Left ventricle myocardium inferior (tissue), 1 donor: Measurements from ENCODE around the gene ASTN2. TPM values are rescaled to one million over a fixed set of nuclear protein-coding genes. Genes with fewer than 3 reads are reported as not detected.

Experiments
- DNase-seq: peaks from one replicate; pipeline ENCODE4 v3.0.0-alpha.2; 2020
- H3K27ac ChIP-seq: fragments of 200-600 bp; replicated peaks from 2 replicates; pipeline ENCODE4 v1.8.0; 2021
- H3K27me3 ChIP-seq: fragments of 200-600 bp; 2 replicates; pipeline ENCODE4 v1.8.0; 2021; ENCODE audit warnings: low read depth
- H3K36me3 ChIP-seq: fragments of 200-600 bp; 2 replicates; pipeline ENCODE4 v1.8.0; 2021
- H3K4me1 ChIP-seq: fragments of 200-600 bp; 2 replicates; pipeline ENCODE4 v1.8.0; 2021
- H3K4me3 ChIP-seq: fragments of 200-600 bp; 2 replicates; pipeline ENCODE4 v1.8.0; 2021; ENCODE audit warnings: mild to moderate bottlenecking, moderate library complexity
- H3K9me3 ChIP-seq: fragments of 200-600 bp; replicated peaks from 2 replicates; pipeline ENCODE4 v1.8.0; 2021
- intact Hi-C: fragments of 100-400 bp; cut with micrococcal nuclease; formaldehyde crosslinking; loops from one replicate; pipeline ENCODE4 v1.11.0; 2022
- total RNA-seq: library from RNA; stranded (reverse); fragmentation: NEBNext Ultra II Directional; extraction: Animal tissue kit (Norgen Biotek cat#: 25700); gene quantifications from one replicate; pipeline ENCODE4 v1.2.1, GENCODE V29; 2021
- TF ChIP-seq, protein P1 (sequence below): fragments of 200-600 bp; IDR thresholded peaks from 2 replicates; pipeline ENCODE4 v1.8.0; 2021; ENCODE audit warnings: antibody characterized with exemption, mild to moderate bottlenecking, borderline replicate concordance
- donor health status: DM: no; HTN: yes; CAD: no; lungs with severe emphysema.

ASTN2 gene
- total RNA-seq, 1 donor from 2014 or later, result 6.1 TPM

DNA sequence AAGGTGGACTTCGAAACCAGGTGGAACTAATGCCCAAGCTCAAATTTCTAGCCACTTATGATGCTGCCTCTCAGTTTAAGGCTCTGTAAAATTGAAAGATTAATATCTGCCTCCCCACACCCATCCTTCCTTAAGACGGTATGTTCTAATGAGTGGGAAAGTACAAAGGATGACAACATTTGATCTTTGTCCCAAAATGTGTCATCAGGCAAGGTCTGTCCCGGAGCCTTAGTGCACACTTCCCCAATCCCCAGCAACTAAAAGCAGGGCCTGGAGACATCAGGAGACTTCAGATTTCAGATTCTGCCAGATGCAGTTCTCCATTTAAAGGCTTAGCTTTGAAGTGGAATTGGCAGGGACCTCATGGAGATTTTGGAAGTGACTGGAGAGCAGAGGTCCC lies 316.5 kb downstream of the ASTN2 start:
- no peaks in the 10 kb centered on the region for H3K4me1 ChIP-seq
- TF ChIP-seq, protein P1, sequence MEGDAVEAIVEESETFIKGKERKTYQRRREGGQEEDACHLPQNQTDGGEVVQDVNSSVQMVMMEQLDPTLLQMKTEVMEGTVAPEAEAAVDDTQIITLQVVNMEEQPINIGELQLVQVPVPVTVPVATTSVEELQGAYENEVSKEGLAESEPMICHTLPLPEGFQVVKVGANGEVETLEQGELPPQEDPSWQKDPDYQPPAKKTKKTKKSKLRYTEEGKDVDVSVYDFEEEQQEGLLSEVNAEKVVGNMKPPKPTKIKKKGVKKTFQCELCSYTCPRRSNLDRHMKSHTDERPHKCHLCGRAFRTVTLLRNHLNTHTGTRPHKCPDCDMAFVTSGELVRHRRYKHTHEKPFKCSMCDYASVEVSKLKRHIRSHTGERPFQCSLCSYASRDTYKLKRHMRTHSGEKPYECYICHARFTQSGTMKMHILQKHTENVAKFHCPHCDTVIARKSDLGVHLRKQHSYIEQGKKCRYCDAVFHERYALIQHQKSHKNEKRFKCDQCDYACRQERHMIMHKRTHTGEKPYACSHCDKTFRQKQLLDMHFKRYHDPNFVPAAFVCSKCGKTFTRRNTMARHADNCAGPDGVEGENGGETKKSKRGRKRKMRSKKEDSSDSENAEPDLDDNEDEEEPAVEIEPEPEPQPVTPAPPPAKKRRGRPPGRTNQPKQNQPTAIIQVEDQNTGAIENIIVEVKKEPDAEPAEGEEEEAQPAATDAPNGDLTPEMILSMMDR, result no peak
- H3K36me3 ChIP-seq, result no peaks in the 10 kb centered on the region
- DNase-seq, result no peak
- H3K27me3 ChIP-seq, result no peaks in the 10 kb centered on the region
- intact Hi-C loops, result no loop called here
- no peak overlapping the region for H3K4me3 ChIP-seq
- no peak overlapping the region for H3K27ac ChIP-seq
- no peaks in the 10 kb centered on the region for H3K9me3 ChIP-seq

DNA sequence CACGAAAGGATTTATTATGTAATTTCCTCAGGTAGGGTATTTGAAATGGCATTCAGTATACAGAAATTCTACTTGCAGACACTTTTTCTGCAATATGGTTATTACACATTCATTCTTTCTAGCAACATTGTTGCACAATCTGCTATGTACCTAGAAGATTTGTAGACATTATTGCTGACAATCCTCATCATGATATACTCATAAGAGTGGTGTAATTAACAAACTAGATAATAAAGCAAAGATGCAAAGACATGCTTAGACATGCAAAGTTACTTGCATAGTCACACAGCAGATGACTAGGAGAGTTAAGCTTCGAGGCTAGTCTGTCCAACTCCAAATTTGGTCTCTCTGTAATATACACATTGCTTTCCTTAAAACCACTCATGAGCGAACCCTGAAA lies 317.1 kb downstream of the ASTN2 start:
- no peaks in the 10 kb centered on the region for H3K36me3 ChIP-seq
- TF ChIP-seq, protein P1, result no peak
- DNase-seq, result no peak
- H3K9me3 ChIP-seq, result no peaks in the 10 kb centered on the region
- no peaks in the 10 kb centered on the region for H3K27me3 ChIP-seq
- H3K4me3 ChIP-seq, result no peak overlapping the region
- H3K4me1 ChIP-seq, result no peaks in the 10 kb centered on the region
- H3K27ac ChIP-seq, result no peak overlapping the region
- intact Hi-C loops, result no loop called here

DNA sequence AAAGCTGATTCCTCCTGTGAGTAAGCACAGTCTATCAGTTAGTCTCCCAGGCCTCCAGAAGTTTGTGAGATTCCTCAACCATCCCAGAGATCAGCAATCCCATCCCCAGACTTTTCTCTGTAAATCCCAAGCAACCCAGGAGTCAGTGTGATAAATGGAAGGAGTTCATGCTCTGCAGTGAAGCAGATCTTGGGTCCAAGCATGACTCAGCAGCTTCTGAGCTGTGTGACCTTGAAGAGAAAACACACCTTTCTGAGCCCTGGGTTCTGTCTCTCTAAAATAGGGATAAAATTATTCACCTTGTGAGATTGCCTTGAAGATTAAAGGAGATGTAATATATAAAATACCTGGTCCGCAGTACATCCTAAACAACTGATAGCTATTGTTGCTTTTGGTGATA lies 318.7 kb downstream of the ASTN2 start:
- Histone ChIP-seq H3K4me1 (no peaks in the 10 kb centered on the region), H3K27ac (no peak overlapping the region), H3K27me3 (no peaks in the 10 kb centered on the region), H3K36me3 (no peaks in the 10 kb centered on the region), H3K9me3 (no peaks in the 10 kb centered on the region), H3K4me3 (no peak overlapping the region)
- TF ChIP-seq, protein P1, result no peak
- intact Hi-C loops, result no loop called here
- DNase-seq, result no peak

DNA sequence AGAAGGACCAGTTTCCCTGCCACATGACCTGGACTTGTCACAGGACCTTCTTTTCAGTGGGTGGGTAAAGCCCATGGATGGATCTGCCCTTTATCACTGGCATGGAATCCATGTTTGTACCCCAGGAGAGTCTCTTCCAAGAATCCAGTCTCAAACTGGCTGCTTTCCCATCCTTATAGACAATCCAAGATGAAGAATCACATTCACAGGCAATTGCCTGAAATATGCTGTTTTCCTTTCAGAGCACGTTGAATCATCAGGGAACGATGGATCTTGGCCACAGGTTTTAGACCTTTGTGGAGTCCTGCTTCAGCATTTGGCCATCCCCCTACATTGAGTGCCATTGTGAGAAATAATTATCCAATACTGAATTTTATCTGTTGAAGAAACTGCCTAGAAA lies 319.8 kb downstream of the ASTN2 start:
- H3K27ac ChIP-seq, result no peak overlapping the region

DNA sequence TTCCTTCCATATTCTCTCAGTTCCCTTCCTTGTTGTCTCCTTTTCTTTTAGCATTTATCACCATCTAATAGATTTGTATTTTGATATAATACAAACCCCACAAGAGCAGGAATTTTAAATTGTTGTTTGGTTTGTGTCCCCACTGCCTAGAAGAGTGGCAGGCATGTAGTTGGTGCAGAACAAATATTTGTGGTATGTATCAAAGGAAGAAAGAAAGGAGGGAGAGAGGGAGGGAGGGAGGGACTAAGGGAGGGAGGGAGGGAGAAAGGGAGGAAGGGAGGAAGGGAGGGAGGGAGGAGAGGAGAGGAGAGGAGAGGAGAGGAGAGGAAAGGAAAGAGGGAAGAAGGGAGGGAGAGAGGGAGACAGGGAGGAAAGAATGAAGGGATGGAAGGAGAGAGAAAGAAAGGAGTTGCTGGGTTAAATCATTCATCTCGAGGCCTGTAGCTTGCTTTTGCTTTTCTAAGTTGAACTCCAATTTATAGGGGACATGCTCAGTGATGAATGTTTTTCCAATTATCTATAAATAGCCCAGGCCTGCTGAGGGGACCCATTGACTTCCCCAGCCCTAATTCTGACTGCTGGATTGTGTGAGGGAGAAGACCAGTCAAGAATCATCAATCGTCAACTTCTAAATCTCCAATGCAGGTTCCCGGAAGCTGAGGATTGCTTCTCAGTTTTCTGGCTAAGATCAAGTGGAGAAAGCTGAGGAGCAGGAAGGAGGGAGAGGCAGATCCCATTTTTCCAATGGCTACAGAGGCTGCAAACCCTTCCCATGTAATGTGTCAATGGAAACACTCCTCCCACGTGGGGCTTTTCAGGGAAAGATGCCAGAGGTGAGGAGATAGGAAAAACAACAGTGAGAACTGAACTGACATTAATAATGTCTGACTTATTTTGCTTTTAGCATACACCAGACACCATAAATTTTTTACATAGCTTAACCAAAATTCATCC lies 320.7 kb downstream of the ASTN2 start:
- TF ChIP-seq, protein P1, result no peak
- intact Hi-C loops, result no loop called here
- H3K27ac ChIP-seq, result no peak overlapping the region

More for the DNA sequence above, 319.8 kb downstream of the ASTN2 start:
- Histone ChIP-seq H3K36me3 (no peaks in the 10 kb centered on the region), H3K4me3 (no peak overlapping the region), H3K27me3 (no peaks in the 10 kb centered on the region), H3K9me3 (no peaks in the 10 kb centered on the region), H3K4me1 (no peaks in the 10 kb centered on the region)
- intact Hi-C loops, result no loop called here
- DNase-seq, result no peak
- TF ChIP-seq, protein P1, result no peak

More for the DNA sequence above, 320.7 kb downstream of the ASTN2 start:
- no peak overlapping the region for H3K4me3 ChIP-seq
- no peaks in the 10 kb centered on the region for H3K4me1 ChIP-seq
- no peak for DNase-seq
- H3K27me3 ChIP-seq, result no peaks in the 10 kb centered on the region
- H3K9me3 ChIP-seq, result no peaks in the 10 kb centered on the region
- no peaks in the 10 kb centered on the region for H3K36me3 ChIP-seq
